HG03571 (cell line): ENCODE results near the gene SRC.
A peak's percentile ranks its signal among the peaks of the same experiment; 100 is the strongest.

Experiments used
- ATAC-seq: cut with Tn5 transposase; IDR thresholded peaks from one replicate; pipeline ENCODE4 v1.9.1; 2021; ENCODE audit not compliant: unreplicated experiment

SRC gene

GRCh38 chr20:37345339-37346235 is at the start of gene SRC:
TSS of gene SRC (plus strand) at chr20:37346140. CDS start at chr20:37384154, 38,014 bp downstream.
- no peak for ATAC-seq

DNA sequence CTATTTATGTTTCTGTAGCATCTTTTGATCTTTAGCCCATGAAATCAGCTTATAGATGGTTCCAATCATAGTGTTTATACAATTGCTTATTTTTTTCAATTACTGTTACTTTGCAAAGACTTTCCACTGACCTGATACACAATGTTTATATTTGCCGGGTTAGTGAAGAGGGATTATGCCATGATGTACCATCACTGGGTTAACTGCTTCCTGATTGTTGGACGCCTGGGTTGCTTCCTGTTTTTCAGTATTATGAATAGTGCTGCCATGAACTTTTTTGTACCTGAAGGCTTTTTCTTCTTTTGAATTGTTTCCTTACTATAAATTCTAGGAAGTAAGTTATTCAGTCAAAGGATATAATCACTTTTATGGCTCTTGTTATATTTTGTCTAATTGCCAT is 49.6 kb upstream of the SRC start:
- ATAC-seq, result no peak

DNA sequence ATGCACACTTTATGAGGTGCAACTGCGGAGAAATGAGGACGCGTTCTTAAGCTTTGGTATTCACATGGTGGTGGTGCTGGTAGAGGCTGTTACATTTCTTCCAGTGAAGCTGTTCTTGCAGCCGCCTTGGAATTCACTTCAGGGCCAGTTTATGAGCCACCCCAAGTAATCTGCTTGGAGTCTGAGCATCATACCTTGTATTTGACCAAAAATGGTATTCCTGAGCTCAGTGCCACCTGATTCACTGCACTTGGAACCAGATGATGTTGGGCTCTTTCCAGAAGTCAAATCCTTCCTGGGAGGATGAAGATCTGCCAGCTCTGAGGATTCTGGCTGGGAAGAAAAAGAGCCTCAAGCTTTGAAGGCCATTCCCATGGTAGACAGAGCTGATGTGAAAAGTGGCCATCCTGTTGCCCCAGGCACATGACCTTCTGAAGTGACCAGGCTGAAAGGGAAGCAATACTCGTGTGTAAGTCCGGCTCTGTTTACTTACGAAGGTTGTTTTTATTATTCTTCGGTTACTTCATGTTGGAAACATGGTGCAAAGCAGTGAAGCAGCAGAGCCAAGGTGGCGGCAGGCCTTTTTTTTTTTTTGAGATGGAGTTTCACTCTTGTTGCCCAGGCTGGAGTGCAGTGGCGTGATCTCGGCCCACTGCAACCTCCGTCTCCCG is 48.7 kb upstream of the SRC start:
- no peak for ATAC-seq

GRCh38 chr20:37298190-37298939 is 47.6 kb upstream of the SRC start:
- no peak for ATAC-seq

DNA sequence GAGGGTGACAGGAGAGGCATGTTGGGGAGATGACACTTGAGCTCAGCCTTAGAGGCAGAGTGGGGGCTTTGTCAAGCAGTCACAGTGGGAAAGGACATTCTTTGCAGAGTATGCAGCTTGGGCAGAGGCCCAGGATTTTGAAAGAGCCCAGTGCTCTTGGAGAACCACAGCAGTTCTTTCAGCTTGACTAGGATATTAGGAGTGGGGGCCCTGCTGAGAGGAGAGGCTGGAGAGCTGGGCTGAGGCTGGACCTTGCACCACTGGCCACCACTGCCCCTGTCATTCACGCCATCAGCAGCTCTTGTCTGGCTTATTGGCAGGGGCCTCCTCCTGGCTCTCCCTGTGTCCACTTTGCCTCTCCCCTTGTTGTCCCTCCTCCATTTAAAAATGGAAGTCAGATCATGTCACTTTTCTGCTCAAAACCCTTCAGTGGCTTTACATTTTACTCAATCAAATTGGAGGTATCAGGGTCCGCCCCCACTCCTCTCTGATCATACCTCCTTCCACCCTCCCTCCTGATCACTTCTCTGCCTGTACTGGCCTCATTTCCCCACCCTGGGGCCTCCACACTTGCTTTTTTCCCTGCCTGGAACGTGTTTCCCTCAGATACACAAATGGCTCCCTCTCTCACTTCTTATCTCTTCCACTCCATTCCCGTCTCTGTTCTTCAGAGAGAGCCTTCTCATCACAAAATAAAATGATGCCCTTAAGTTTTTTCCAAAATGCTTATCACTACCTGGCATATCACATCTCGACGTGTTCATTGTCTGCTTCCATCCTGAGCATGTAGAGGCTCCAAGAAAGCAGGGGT is 46.0 kb upstream of the SRC start:
- ATAC-seq, result no peak

GRCh38 chr20:37301120-37301519 is 44.8 kb upstream of the SRC start:
- ATAC-seq, result no peak

GRCh38 chr20:37301558-37301957 is 44.4 kb upstream of the SRC start:
- no peak for ATAC-seq

DNA sequence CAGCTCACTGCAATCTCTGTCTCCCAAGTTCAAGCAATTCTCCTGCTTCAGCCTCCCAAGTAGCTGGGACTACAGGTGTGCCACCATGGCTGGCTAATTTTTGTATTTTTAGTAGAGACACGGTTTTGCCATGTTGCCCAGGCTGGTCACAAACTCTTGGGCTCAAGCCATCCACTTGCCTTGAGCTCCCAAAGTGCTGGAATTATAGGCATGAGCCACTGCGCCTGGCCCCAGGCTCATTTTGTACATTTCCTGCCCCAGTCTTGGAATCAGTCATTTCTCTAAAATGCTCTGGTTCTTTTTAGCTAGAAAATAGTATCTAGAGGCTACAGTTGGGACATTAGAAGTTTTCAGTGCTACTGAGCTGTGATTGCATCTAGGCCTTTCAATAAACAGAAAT is 43.0 kb upstream of the SRC start:
- no peak for ATAC-seq

GRCh38 chr20:37303637-37304036 is 42.3 kb upstream of the SRC start:
- no peak for ATAC-seq

DNA sequence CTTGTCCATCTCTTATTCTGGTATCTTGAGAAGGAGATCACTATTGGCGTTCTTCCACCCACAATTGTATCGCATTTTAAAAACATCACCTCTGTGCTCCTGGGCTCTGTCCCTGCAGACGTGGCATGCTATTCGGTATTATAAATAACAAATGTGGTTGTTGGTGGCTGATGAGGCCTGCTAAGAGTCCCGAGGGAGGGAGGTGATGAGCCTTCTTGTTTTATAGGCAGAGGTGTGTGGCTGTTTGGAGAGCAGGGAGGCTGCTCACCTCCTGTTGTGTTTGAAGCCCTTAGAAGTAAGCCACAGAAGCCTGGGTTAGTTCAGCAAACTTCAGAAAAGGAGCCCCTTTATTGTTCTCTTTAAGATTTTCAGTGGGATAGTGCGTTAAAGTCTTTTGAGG is 40.9 kb upstream of the SRC start:
- no peak for ATAC-seq

- no peak for ATAC-seq
Measured at GRCh38 chr20:37305839-37306238, 40.1 kb upstream of the SRC start.

DNA sequence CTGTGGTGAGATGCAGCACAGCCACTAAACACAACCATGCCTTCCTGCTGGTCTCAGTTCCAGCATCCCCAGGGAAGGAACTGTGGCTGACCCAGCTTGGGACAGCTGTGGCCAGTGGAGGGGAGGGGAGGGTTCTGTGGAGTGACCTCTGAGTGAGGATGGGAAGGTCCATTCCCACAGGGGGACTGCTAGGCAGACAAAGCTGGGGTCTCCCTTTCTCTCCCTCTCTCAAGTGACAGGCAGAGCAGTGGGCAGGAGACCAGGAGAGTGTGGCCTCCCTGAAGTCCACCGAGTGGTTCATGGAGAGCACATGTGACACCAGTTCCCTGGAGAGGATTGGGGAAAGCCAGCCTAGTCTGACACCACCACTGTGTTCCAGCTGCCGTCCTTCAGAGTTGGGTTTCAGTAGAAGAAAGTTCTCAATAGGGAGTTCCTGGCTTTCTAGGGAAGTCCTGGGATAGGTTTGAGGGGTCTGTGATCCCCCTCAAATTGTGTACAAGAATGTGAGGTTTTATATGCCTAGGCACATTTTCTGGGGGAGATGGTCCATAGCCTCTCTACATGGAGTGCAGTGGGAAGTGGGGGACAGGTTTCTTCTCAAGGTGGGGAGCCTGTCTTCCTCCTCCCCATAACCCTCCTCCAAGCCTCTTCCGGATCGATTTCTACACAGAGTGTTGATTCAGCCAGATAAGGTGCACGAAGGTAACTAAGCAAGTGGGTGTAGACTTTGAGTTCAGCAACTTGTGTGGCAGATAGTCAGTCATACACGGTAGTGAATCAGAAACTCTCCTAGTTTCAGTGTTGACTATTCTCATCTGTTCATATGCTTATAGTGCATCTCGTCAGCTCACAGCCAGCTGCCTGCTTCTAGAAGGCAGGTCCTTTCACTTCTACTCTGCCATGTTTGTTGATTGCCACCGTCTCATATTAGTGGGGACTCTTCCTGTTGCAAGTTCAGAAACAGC is 37.6 kb upstream of the SRC start:
- peak; percentile 73 for ATAC-seq

- no peak for ATAC-seq
Measured at GRCh38 chr20:37309290-37309689, 36.6 kb upstream of the SRC start.

- ATAC-seq, result no peak
Measured at GRCh38 chr20:37309936-37310590, 35.9 kb upstream of the SRC start.

- no peak for ATAC-seq
Measured at GRCh38 chr20:37310951-37311350, 35.0 kb upstream of the SRC start.

DNA sequence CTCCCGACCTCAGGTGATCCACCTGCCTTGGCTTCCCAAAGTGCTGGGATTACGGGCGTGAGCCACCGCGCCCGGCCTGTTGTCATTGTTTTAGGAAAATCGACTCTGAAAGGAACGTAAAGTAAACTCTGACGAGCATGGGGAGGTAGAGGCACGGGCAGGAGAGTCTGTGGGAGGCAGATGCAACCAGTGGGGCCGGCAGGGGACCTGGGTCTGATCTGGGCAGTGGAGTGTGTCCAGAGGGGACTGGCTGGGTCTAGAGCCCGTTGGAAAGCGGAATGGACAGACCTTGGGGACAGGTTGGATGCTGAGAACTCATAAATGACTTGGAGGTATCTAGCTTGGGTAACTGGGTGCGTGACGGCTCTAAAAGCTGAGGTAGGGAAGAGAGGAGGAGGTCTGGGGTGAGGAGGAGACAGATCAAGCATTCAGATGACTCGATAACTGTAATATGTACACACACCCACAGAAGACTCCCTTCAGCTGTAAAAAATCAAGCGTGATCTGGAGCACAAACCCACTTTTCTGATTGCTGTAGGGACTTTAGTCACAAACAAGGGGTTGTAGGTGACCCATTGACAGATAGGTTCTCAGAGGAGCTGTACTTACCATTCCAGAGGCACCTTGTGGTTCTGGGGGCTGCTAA is 34.1 kb upstream of the SRC start:
- no peak for ATAC-seq

- no peak for ATAC-seq
Measured at GRCh38 chr20:37313546-37314091, 32.3 kb upstream of the SRC start.

GRCh38 chr20:37314099-37314498 is 31.8 kb upstream of the SRC start:
- ATAC-seq, result no peak
